Measurements from ENCODE around the gene C16orf96. TPM values are rescaled to one million over a fixed set of nuclear protein-coding genes. Genes with fewer than 3 reads are reported as not detected.

Gene C16orf96
- total RNA-seq, 1 experiment from 2014 or later = 1.3 TPM

DNA sequence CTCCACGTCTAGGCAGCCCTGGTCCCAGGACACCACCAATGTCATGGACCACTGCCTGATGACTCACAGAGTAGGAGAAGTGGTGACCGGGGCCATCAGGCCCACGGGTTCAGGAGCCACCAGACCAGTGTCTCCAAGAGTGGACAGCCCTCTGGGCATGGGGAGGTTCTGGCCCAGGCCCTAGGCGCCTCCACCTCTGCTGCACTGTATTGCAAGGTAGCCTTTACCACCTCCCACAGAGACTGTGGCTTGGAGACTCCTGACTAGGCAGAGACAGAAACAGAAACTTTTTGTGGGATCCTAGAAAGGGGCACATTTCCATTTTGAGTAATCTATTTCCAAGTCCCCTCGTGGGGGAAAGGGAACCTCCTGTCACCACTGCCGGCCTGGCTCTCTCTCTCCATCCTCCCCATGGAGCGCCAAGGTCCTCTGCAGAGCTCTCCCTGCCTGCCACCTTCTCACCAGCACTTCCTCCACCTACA is 20.5 kb upstream of the C16orf96 start:
- H3K36me3 Mint-ChIP-seq = peaks cover 48% of the 10 kb centered on the region
- CTCF ChIA-PET = interaction anchor here (0.6 to 2.1 kb wide), 6 partner anchors 10 to 147 kb away, joined by 3 to 15 read pairs (median 4); no protein-coding TSS in a partner anchor
- DNase-seq (ENCODE audit: low spot score) (no peak), ATAC-seq (no peak)
- peak overlapping the region; percentile 66 for H3K27ac Mint-ChIP-seq
- peaks cover 22% of the 10 kb centered on the region for H3K27me3 Mint-ChIP-seq (ENCODE audit: low read depth)
- TF ChIP-seq, protein P1, sequence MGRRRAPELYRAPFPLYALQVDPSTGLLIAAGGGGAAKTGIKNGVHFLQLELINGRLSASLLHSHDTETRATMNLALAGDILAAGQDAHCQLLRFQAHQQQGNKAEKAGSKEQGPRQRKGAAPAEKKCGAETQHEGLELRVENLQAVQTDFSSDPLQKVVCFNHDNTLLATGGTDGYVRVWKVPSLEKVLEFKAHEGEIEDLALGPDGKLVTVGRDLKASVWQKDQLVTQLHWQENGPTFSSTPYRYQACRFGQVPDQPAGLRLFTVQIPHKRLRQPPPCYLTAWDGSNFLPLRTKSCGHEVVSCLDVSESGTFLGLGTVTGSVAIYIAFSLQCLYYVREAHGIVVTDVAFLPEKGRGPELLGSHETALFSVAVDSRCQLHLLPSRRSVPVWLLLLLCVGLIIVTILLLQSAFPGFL (CRISPR knock-in tag; IDR thresholded peaks at IDR 0.05; ENCODE audit: borderline replicate concordance) = no peak
- TF ChIP-seq, protein P2, sequence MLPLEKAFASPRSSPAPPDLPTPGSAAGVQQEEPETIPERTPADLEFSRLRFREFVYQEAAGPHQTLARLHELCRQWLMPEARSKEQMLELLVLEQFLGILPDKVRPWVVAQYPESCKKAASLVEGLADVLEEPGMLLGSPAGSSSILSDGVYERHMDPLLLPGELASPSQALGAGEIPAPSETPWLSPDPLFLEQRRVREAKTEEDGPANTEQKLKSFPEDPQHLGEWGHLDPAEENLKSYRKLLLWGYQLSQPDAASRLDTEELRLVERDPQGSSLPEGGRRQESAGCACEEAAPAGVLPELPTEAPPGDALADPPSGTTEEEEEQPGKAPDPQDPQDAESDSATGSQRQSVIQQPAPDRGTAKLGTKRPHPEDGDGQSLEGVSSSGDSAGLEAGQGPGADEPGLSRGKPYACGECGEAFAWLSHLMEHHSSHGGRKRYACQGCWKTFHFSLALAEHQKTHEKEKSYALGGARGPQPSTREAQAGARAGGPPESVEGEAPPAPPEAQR (CRISPR knock-in tag; IDR thresholded peaks at IDR 0.05) = no peak
- no peak for TF ChIP-seq RELA (CRISPR knock-in tag; IDR thresholded peaks at IDR 0.05; ENCODE audit: borderline replicate concordance)
- H3K9me3 Mint-ChIP-seq = peaks cover 14% of the 10 kb centered on the region
- no peak overlapping the region for H3K4me3 Mint-ChIP-seq
- peaks cover 32% of the 10 kb centered on the region for H3K4me1 Mint-ChIP-seq
- POLR2A ChIA-PET = no interaction called here

DNA sequence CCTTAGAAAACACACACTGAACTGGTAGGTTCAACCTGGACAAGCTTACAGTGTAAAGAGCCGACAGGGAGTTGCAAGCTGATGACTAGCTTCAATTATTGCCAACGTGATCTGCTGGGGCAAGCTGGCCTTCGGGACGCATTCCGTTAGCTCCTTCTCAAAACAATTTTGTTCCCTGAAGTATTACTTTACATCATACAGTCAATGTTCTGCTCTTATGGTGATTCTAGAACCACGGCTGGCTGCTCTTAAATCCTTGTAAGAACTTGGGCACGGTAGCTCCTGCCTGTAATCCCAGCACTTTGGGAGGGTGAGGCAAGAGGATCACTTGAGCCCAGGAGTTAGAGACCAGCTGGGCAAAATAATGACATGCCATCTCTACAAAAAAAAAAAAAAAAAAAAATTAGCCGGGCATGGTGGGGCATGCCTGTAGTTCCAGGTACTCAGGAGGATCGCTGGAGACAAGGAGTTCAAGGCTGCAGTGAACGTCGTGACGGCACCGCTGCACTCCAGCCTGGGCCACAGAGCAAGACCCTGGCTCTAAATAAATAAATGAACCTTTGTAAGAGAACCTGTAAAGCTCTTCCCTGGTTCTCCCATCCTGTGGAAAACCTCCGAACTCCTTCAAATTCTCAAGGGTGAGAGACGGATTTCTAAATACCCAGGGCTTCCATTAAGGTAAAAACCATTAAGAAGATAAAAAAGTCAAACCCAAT is 19.6 kb upstream of the C16orf96 start:
- ChIA-PET POLR2A (interaction anchor here (0.6 kb wide), 1 partner anchor 60 kb away, joined by 4 read pairs; no protein-coding TSS in a partner anchor), CTCF (interaction anchor here (0.6 to 4.0 kb wide), 8 partner anchors 11 to 527 kb away, joined by 3 to 20 read pairs (median 6); partner anchors contain the start of gene MGRN1)
- TF ChIP-seq, protein P3, sequence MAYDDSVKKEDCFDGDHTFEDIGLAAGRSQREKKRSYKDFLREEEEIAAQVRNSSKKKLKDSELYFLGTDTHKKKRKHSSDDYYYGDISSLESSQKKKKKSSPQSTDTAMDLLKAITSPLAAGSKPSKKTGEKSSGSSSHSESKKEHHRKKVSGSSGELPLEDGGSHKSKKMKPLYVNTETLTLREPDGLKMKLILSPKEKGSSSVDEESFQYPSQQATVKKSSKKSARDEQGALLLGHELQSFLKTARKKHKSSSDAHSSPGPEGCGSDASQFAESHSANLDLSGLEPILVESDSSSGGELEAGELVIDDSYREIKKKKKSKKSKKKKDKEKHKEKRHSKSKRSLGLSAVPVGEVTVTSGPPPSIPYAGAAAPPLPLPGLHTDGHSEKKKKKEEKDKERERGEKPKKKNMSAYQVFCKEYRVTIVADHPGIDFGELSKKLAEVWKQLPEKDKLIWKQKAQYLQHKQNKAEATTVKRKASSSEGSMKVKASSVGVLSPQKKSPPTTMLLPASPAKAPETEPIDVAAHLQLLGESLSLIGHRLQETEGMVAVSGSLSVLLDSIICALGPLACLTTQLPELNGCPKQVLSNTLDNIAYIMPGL (CRISPR knock-in tag; IDR thresholded peaks at IDR 0.05) = no peak
- TF ChIP-seq IRF2 (CRISPR knock-in tag; IDR thresholded peaks at IDR 0.05; ENCODE audit: borderline replicate concordance, low read depth) (no peak), TEAD1 (CRISPR knock-in tag; IDR thresholded peaks at IDR 0.05) (no peak), FOXJ3 (CRISPR knock-in tag; IDR thresholded peaks at IDR 0.05; ENCODE audit: borderline replicate concordance) (no peak), FOXK1 (CRISPR knock-in tag; IDR thresholded peaks at IDR 0.05) (no peak), MXD4 (CRISPR knock-in tag; IDR thresholded peaks at IDR 0.05; ENCODE audit: borderline replicate concordance) (no peak)
- TF ChIP-seq, protein P4, sequence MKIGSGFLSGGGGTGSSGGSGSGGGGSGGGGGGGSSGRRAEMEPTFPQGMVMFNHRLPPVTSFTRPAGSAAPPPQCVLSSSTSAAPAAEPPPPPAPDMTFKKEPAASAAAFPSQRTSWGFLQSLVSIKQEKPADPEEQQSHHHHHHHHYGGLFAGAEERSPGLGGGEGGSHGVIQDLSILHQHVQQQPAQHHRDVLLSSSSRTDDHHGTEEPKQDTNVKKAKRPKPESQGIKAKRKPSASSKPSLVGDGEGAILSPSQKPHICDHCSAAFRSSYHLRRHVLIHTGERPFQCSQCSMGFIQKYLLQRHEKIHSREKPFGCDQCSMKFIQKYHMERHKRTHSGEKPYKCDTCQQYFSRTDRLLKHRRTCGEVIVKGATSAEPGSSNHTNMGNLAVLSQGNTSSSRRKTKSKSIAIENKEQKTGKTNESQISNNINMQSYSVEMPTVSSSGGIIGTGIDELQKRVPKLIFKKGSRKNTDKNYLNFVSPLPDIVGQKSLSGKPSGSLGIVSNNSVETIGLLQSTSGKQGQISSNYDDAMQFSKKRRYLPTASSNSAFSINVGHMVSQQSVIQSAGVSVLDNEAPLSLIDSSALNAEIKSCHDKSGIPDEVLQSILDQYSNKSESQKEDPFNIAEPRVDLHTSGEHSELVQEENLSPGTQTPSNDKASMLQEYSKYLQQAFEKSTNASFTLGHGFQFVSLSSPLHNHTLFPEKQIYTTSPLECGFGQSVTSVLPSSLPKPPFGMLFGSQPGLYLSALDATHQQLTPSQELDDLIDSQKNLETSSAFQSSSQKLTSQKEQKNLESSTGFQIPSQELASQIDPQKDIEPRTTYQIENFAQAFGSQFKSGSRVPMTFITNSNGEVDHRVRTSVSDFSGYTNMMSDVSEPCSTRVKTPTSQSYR (CRISPR knock-in tag; IDR thresholded peaks at IDR 0.05) = no peak
- Mint-ChIP-seq H3K36me3 (peaks cover 48% of the 10 kb centered on the region), H3K27me3 (ENCODE audit: low read depth) (peaks cover 31% of the 10 kb centered on the region), H3K4me1 (peaks cover 30% of the 10 kb centered on the region), H3K9me3 (peaks cover 14% of the 10 kb centered on the region), H3K4me3 (peak overlapping the region; percentile 80), H3K27ac (peak overlapping the region; percentile 65; the same call in 1 of the 2 replicates)
- ATAC-seq = no peak
- no peak for DNase-seq (ENCODE audit: low spot score)

Data from WTC11 (cell line).